GM19438 (cell line): Measurements from ENCODE around the gene PIGQ.

Experiments used
- ATAC-seq: cut with Tn5 transposase; IDR thresholded peaks from one replicate; pipeline ENCODE4 v1.9.1; 2021; ENCODE audit warnings: low read depth; ENCODE audit not compliant: unreplicated experiment

PIGQ gene

GRCh38 chr16:554297-554621 lies 15.5 kb upstream of the PIGQ start:
- no peak for ATAC-seq

GRCh38 chr16:554640-555365 lies 15.0 kb upstream of the PIGQ start:
- no peak for ATAC-seq

- ATAC-seq: no peak
Observed at GRCh38 chr16:555528-556473, 14.0 kb upstream of the PIGQ start.

GRCh38 chr16:556474-557173 lies 13.1 kb upstream of the PIGQ start:
- ATAC-seq: no peak

GRCh38 chr16:557463-558297 lies 12.1 kb upstream of the PIGQ start:
- no peak for ATAC-seq

GRCh38 chr16:558298-559020 lies 11.3 kb upstream of the PIGQ start:
- ATAC-seq: no peak

GRCh38 chr16:559021-559380 lies 10.8 kb upstream of the PIGQ start:
- ATAC-seq: no peak

GRCh38 chr16:559411-560203 lies 10.2 kb upstream of the PIGQ start:
- no peak for ATAC-seq

- no peak for ATAC-seq
Observed at GRCh38 chr16:560204-560700, 9.5 kb upstream of the PIGQ start, which contains the start of gene PRR35. TSS of gene PRR35 (plus strand) at chr16:560394. CDS start at chr16:563295, 2,901 bp downstream.

- no peak for ATAC-seq
Observed at GRCh38 chr16:560701-561412, 8.9 kb upstream of the PIGQ start.

- no peak for ATAC-seq
Observed at GRCh38 chr16:561413-561794, 8.4 kb upstream of the PIGQ start.

- ATAC-seq: no peak
Observed at GRCh38 chr16:561957-562938, 7.5 kb upstream of the PIGQ start.

GRCh38 chr16:563072-563644 lies 6.6 kb upstream of the PIGQ start:
- ATAC-seq: no peak

- ATAC-seq: no peak
Observed at GRCh38 chr16:564690-565418, 4.9 kb upstream of the PIGQ start.

- no peak for ATAC-seq
Observed at GRCh38 chr16:565419-566330, 4.1 kb upstream of the PIGQ start.
